ENCODE measurements around the gene IRF7. TPM values are rescaled to one million over a fixed set of nuclear protein-coding genes. Genes with fewer than 3 reads are reported as not detected.

The IRF7 gene
- total and polyA plus RNA-seq, 2 donors from 2014 or later = 21.5 to 36.7 TPM

- peak in 2 of 5 donors; percentile 60 to 76 for DNase-seq
- Histone ChIP-seq H3K4me3 (ENCODE audit: low read length in 3 of 3) (no peak overlapping the region), H3K36me3 (ENCODE audit: control insufficient read depth in 2 of 3, insufficient read depth in 3 of 3, low read length in 3 of 3) (no peaks in the 10 kb centered on the region), H3K9ac (ENCODE audit: low read length in 3 of 3) (no peak overlapping the region), H3K27ac (ENCODE audit: low read depth in 2 of 2, low read length in 2 of 2) (no peak overlapping the region), H3K4me1 (ENCODE audit: control insufficient read depth in 2 of 3, insufficient read depth in 2 of 3, low read depth in 1 of 3, low read length in 3 of 3) (peaks cover 0 to 35% (median 17%) of the 10 kb centered on the region in 3 donors), H3K9me3 (ENCODE audit: control insufficient read depth in 2 of 3, insufficient read depth in 1 of 3, low read length in 3 of 3) (no peaks in the 10 kb centered on the region), H3K27me3 (ENCODE audit: control insufficient read depth, insufficient read depth, low read length) (no peaks in the 10 kb centered on the region)
- TF ChIP-seq CTCF (IDR thresholded peaks at IDR 0.05; ENCODE audit: borderline replicate concordance, extremely low read depth, insufficient read depth) = no peak
- intact Hi-C loops (cut with DNase I) = no loop called here
- FAIRE-seq = no peak
Observed at GRCh38 chr11:573146-573759, 42.5 kb downstream of the IRF7 start.

GRCh38 chr11:571802-572185 is 44.0 kb downstream of the IRF7 start:
- no peak overlapping the region for H3K9ac ChIP-seq (ENCODE audit: low read length in 3 of 3)
- no peak for FAIRE-seq
- H3K4me1 ChIP-seq (ENCODE audit: control insufficient read depth in 2 of 3, insufficient read depth in 2 of 3, low read depth in 1 of 3, low read length in 3 of 3) = peaks cover 0 to 25% (median 8%) of the 10 kb centered on the region in 3 donors
- H3K9me3 ChIP-seq (ENCODE audit: control insufficient read depth in 2 of 3, insufficient read depth in 1 of 3, low read length in 3 of 3) = no peaks in the 10 kb centered on the region
- intact Hi-C loops (cut with DNase I) = no loop called here
- no peak overlapping the region for H3K4me3 ChIP-seq (ENCODE audit: low read length in 3 of 3)
- DNase-seq = peak in 1 of 5 donors; percentile 62
- H3K27ac ChIP-seq (ENCODE audit: low read depth in 2 of 2, low read length in 2 of 2) = no peak overlapping the region
- no peak for TF ChIP-seq CTCF (IDR thresholded peaks at IDR 0.05; ENCODE audit: borderline replicate concordance, extremely low read depth, insufficient read depth)
- H3K27me3 ChIP-seq (ENCODE audit: control insufficient read depth, insufficient read depth, low read length) = no peaks in the 10 kb centered on the region
- no peaks in the 10 kb centered on the region for H3K36me3 ChIP-seq (ENCODE audit: control insufficient read depth in 2 of 3, insufficient read depth in 3 of 3, low read length in 3 of 3)

- Histone ChIP-seq H3K36me3 (ENCODE audit: control insufficient read depth in 2 of 3, insufficient read depth in 3 of 3, low read length in 3 of 3) (no peaks in the 10 kb centered on the region), H3K9me3 (ENCODE audit: control insufficient read depth in 2 of 3, insufficient read depth in 1 of 3, low read length in 3 of 3) (no peaks in the 10 kb centered on the region), H3K27me3 (ENCODE audit: control insufficient read depth, insufficient read depth, low read length) (no peaks in the 10 kb centered on the region), H3K27ac (ENCODE audit: low read depth in 2 of 2, low read length in 2 of 2) (no peak overlapping the region), H3K4me3 (ENCODE audit: low read length in 3 of 3) (peak overlapping the region in 2 of 3 donors; percentile 48 to 60), H3K9ac (ENCODE audit: low read length in 3 of 3) (peak overlapping the region in 1 of 3 donors; percentile 69), H3K4me1 (ENCODE audit: control insufficient read depth in 2 of 3, insufficient read depth in 2 of 3, low read depth in 1 of 3, low read length in 3 of 3) (peaks cover 0 to 21% (median 8%) of the 10 kb centered on the region in 3 donors)
- TF ChIP-seq CTCF (IDR thresholded peaks at IDR 0.05; ENCODE audit: borderline replicate concordance, extremely low read depth, insufficient read depth) = no peak
- FAIRE-seq = no peak
- intact Hi-C loops (cut with DNase I) = no loop called here
- DNase-seq = peak in 2 of 5 donors; percentile 79 to 82
Observed at GRCh38 chr11:569158-569885, 46.4 kb downstream of the IRF7 start.

All from kidney (tissue), 14 donors.